GM10266 (cell line): ENCODE measurements around the gene FBXO24.

Source experiments
- DNase-seq: peaks from one replicate; pipeline ENCODE4 v3.0.0; 2012; ENCODE audit errors: extremely low spot score
- CTCF ChIP-seq: IDR thresholded peaks from 2 replicates; pipeline ENCODE4 v1.5.1; 2012; ENCODE audit warnings: mild to moderate bottlenecking, low read depth; ENCODE audit not compliant: control insufficient read depth, insufficient read depth; ENCODE audit errors: missing control alignments

Gene FBXO24

GRCh38 chr7:100649826-100650565 is 63.9 kb downstream of the FBXO24 start:
- TF ChIP-seq CTCF: no peak

More at GRCh38 chr7:100649826-100650565, 63.9 kb downstream of the FBXO24 start:
- no peak for DNase-seq
